ENCODE measurements around the gene ZDHHC19.
"Not testable (repeated sequence)": the region's sequence is repeated elsewhere in the genome, so short reads cannot be mapped to it uniquely, and the experiment has no call there.

ZDHHC19 gene

DNA sequence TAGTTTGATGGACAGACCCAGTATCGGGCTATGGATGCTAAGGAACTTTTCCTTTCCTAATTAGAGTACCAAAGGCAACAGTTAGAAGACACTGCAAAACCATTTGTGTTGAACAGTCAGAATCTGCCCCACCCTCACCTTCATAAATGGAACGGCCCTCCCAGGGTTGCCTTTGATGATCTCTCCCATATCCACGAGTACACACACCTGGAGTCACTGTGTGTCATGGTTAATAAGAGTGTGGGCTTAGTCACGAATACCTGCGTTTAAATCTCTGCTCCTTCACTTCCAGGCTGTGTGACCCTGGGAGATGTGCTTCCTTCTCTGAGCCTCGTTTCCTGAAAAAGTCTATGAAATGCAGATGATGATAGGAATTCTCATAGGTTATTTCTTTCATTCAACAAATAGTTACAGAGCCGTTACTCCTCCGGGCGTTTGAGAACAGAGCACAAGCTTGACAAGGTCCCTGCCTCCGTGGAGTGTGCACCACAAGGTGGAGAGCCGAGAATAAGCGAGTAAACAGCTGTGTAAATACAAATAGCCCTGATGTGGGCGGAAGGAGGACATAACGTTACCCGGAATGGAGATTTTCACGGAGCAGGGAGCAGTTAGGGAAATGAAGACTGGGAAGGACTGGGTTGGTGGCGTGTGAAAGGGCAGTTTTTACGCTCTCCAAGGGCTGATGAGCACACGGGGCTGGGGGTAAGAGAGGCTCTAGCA lies 11.8 kb upstream of the ZDHHC19 start:
- DNase-seq = no peak

DNA sequence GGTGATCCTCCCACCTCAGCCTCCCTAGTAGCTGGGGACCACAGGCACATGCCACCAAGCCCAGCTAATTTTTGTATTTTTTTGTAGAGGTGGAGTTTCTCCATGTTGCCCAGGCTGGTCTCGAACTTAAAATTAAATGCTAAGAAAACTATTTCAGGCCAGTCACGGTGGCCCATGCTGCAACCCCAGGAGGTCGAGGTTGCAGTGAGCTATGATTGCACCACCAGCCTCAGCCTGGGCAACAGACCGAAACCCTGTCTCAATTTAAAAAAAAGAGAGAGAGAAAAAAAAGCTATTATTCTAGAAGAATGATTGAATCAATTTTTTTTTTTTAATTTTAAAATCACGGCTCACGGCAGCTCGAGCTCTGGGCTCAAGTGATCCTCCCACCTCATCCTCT lies 9.8 kb upstream of the ZDHHC19 start:
- DNase-seq = no peak

DNA sequence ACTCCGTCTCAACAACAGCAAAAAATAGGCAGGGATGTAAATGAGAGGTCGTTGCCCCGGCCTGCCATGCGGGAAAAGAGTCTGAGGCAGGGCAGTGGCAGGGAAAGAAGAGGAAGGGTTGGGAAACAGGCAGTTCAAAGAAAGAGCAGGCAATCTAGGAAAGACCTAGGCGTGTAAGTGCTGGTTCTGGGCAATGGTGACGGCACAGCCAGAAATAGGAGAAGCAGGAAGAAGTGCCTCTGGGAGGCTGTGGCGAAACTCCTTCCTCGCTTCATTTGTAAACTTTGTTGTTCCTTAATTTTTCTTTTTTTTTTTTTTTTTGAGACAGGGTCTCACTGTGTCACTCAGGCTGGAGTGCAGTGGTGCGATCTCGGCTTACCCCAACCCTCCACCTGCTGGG lies 9.4 kb upstream of the ZDHHC19 start:
- DNase-seq = no peak

DNA sequence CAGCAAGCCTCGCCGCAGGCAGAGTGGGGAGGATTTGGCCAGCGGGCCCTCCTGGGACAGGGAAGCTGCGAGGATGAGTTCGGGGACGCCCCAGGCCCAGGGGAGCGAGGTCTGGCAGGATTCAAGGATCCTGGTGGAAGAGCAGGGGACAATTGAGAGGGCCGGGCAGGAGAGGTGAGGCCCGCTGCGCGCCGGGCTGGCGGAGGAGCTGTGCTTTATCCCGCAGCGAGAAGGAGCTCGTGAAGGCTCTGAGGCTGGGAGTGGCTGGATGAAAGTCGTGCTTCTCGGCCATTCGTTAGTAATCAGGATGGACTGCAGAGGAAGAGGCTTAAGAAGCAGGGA lies 8.7 kb upstream of the ZDHHC19 start:
- DNase-seq = no peak

DNA sequence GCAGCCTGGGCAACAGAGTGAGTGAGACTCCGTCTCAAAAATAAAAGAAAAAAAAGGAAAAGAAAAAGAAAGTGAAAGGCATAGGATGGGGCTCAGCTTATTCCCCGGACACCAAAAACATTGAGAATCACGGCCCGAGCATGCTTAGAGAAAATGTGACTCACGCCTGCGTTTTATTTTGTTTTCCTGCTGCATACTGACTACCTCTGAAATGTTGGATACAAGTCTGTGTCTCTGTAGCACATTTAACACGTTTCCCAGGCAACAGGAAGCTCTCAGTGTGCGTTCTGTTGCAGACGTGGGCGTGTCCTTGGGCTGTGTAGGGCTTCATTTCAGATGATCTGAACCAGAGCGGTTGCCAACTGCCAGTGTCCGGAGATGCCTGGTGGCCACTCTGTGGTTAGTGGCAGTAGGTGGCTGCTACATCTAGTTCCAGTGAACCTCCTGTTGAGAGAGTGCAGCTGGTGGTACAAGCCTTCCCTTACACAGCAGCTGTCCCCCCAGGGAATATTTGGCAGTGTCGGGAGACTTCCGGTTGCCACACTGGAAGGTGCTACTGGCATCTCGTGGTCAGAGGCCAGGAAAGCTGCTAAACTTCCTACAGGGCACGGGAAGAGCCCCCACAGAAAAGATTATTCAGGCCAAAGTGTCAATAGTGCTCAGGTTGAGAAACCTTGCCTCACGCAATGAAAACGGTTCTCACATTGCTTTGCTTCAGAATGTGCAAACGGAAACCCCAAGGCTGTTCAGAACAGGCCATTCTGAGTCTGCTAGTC lies 8.2 kb upstream of the ZDHHC19 start:
- DNase-seq = peak; percentile 73

DNA sequence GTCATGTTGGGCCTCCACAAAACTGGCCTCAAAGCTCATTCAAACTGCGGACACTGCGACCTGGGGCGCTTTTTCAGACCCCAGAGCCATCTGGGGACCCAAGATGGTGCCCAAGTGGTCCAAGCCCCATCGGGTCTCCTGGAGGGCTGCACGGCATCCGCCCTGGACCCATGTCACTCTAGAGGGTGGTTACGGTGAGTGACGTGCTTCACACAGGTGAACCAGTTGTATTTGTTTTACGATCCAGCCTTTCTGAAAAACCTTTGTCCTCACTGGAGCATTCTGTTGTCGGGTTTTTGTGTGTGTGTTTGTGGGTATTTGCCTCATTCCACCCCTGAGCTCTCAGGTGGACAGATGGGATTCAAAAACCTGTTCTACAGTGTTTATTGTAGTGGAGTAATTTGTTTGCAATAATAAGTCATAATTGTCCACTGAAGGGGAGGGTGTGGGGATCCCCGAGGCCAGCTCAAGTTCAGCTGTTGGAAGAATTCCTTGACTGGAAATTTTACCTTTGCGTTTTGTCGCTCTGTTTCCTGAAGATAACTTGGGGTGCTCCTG lies 7.0 kb upstream of the ZDHHC19 start:
- no peak for DNase-seq

DNA sequence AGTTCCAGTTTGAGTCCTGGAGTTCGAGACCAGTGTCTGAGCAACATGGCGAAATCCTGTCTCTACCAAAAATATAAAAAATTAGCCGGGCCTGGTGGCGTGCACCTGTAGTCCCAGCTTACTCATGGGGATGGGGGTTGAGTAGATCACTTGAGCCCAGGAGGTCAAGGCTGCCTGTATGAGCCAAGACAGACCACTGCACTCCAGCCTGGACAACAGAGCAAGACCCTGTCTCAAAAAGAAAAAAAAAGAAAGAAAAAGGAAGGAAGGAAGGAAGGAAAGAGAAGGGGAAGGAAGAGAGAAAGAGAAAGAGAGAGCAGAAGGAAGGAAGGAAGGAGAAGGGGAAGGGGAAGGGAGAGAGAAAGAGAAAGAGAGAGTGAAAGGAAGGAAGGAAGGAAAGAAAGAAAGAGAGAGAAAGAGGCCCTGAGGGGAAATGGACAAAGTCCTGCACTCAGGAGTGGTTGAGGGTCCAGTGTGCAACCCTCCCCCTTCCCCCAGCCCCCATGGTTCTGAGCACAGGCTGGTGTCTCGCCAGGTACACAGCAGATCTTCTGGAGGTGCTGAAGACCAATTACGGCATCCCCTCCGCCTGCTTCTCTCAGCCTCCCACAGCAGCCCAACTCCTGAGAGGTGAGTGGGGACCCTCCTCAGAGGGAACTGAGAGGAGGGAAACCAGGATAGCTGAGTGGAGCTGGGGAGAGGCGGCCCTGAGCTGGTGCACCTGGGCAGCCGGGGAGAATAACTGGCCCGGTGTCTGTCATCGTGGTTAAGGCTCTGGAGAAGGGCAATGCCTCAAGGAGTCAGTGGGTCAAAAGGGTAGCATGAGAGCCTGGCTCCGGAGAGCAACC lies 6.3 kb upstream of the ZDHHC19 start:
- DNase-seq = no peak

DNA sequence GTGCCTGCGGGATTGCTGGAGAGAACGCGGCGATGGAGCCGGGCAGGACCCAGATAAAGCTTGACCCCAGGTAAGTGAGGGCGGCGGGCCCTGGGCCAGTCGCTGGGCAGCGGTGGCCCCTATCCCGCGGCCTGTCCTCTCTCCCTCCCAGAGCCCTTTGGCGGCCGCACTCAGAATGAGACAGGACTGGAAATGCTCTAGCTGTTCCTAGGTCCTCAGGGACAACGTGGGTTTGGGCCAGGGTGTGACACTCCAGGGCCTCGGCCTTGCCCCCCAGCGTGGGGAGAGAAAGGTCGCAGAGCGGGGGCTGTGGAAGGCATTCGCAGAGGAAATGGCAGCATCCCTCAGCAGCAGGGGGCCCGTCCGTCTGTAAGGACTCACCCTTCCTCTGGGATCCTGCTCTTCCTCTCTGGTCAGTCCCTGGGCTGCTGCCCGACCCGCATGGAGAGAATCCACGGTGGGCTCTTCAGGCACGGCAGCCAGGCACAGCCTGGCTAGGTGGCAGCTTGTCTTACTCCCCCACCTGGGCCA lies 5.5 kb upstream of the ZDHHC19 start:
- DNase-seq = no peak

DNA sequence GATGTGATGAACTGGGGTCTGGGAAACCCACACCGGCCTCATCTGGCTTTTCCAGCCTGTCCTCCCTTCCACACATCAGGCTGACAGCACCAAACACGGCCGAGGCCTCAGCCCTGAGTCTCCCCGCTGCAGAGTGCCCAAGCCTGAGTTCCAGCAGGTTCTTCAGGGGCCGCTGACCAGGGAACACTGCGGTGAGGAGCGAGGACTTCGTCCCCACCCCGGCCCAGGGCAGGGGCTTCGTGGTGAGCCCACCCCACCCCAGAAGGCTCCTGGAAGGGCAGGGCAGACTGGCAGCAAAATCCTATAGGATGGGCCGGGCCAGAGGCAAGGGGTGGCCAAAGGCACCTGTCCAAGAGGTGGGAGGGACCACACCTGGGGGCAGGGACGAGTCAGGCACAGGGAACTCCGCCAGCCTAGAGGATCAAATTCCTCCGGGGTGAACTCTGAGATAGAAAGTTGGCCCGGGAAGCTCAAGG lies 4.9 kb upstream of the ZDHHC19 start, which contains the start of gene SLC51A:
SLC51A (plus strand) TSS at position 446 of the 476 bp plus-strand sequence. CDS start 179 bp downstream, outside the sequence.
- no peak for DNase-seq

DNA sequence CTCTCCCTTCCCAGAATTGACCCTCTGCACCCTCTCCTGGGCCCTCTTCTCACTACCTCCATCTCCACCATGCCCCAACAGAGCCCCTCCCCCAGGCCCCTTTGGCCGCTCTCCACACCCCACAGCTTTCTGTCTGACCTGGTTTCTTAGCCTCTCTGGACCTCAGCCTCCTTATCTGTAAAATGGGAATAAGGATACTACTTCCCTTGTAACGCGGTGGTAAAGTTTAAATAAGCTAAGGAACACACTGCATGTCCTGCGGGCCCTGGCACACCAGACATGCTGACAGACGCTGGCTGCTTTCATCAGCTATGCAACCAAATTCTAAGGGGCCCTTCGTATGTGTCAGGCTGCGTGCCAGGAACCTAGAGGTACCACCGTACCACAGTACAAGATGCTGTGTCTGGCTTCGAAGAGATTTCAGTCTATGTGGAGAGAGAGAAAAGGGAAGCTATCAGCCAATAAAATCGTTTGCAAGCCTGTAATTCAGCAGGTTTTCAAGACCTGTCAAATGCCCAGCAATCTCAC lies 4.4 kb upstream of the ZDHHC19 start:
- DNase-seq = no peak

DNA sequence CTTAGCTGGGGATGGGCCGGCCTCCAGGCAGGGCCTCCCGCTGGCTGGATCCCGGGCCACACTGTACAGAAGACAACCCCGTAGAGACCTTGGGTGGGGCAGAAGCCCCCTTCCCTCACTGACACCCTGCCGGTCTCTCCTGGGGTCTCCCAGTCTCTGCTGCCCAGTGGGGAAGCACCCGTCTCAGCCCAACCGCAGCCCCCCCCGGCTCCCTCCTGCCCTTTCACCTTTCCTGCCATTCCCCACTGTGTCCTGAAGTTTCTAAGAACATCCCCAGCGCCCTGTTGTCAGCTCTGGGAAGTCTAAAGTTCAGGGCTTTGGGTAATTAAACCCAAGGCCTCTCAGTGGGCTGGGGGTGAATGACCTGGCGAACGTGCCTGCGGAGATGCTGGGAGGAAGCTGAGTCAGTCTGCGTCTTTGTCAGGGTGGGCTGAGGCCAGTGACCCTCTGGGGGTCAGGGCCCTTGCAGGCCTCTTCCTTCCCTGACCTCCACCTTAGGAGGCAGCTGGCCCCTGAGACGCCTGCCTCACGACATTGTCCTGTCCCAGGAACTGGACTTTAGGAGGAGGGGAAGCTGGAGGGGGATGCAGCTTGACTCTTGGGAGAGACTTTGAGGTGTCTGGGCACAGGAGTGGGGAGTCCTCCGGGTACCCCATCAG lies 3.7 kb upstream of the ZDHHC19 start:
- no peak for DNase-seq

DNA sequence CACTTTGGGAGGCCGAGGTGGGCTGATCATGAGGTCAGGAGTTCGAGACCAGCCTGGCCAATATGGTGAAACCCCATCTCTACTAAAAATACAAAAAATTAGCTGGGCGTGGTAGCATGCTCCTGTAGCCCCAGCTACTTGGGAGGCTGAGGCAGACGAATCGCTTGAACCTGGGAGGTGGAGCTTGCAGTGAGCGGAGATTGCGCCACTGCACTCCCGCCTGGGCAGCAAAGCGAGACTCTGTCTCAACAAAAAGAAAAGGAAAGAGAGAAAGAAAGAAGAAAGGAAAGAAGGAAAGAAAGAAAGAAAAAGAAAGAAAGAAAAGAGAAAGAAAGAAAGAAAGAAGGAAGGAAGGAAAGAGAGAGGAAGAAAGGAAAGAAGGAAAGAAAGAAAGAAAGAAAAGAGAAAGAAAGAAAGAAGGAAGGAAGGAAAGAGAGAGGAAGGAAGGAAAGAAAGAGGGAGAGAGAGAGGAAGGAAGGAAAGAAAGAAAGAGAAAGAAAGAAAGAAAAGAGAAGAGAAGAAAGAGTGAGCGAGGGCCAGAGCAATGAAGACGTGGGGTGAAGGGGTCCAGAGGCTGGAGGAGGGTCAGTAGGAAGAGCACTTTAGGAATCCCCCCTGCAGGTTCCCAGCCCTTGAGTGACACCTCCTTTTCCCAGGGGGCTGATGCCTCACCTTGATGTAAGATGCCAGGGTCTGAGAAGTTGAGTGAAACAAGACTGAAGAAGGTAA lies 1.1 kb downstream of the ZDHHC19 start:
- DNase-seq = not testable (repeated sequence)

DNA sequence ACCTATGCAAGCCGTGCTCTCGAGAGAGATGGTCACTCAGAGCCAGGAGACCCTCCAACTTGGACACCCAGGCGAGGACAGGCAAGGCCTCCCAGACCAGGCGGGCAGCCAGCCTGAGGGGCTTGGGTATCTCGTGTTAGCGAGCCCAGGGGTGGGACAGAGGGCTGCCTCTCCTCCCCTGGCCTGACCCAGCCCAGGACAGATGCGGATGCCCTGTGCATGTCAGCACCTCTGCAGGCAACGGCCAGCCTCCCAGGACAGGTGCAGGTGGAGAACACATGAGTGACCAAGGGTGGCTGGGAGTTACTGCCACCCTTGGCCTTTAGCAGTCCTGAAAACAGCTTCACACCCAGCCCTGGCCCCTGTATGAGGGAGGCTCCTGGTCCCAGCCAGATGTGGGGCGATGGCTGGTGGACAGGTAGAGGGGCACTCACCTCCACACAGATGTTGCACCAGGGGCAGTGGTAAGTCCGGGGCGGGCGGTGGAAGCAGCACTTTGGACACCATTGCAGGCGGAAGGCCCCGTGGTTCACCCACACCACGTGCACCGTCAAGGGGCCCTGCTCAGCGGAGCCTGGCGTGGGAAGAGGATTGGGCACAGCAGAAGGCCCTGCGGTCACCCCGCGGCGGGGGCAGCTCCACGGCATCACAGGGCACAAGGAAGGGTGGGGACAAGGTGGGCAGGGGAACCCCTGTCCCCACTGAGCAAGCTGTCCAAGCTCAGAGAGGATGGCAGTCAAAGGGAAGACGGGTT lies 2.1 kb downstream of the ZDHHC19 start:
- DNase-seq = no peak

DNA sequence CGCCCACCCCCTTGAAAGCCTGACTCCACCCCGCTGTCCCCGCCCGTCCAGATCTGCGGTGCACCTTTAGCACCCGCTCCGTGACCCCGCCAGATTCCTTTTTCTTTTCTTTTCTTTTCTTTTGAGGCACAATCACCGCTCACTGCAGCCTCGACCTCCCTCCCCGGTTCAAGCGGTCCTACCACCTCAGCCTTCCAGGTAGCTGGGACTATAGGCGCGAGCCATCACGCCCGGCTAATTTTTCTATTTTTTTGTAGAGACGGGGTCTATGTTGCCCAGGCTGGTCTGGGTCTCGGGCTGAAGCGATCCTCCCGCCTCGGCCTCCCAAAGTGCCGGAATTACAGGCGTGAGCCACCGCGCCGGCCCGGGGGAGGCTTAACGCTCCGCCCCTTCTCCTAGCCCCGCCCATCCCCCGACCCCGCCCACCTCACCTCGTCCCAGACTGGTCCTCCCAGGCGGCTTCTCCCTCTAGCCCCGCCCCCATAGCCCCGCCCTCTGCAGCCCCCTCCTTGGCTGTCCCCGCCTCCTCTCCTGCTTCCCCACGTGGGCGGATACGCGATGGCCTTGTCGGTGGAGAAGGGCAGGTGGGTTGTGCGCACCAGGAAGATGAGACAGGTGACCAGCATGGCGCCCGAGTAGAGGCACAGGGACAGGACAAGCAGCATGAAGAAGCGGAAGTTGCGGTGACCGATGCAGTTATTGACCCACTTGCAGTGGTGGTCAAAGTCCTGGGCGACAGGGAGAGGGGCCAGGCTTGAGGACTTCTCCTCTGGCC lies 3.2 kb downstream of the ZDHHC19 start:
- peak; percentile 77 for DNase-seq

DNA sequence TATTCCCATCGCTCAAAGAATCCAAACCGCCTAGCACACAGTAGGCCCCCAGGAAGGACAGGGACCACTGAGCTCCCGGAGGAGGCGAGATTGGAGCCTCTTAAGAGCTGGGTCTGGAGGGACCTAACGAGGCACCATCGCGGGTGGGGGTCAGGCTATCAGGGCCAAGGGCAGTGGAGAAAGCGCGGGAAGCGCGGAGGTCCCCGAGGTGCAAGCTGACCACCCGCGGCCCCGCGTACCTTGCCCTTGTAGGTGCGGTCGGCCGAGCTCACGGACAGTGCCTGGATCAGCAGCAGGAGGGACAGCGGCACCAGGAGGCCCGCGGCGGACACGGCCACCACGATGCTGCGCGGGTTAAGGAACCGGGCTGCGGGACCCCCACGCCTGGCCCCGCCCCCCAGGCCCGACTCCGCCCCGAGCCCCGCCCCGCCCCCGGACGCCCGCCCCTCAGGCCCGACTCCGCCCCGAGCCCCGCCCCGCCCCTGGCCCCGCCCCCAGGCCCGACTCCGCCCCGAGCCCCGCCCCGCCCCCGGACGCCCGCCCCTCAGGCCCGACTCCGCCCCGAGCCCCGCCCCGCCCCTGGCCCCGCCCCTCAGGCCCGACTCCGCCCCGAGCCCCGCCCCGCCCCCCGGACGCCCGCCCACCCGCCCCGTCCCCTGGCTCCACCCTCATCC lies 3.9 kb downstream of the ZDHHC19 start:
- no peak for DNase-seq

DNA sequence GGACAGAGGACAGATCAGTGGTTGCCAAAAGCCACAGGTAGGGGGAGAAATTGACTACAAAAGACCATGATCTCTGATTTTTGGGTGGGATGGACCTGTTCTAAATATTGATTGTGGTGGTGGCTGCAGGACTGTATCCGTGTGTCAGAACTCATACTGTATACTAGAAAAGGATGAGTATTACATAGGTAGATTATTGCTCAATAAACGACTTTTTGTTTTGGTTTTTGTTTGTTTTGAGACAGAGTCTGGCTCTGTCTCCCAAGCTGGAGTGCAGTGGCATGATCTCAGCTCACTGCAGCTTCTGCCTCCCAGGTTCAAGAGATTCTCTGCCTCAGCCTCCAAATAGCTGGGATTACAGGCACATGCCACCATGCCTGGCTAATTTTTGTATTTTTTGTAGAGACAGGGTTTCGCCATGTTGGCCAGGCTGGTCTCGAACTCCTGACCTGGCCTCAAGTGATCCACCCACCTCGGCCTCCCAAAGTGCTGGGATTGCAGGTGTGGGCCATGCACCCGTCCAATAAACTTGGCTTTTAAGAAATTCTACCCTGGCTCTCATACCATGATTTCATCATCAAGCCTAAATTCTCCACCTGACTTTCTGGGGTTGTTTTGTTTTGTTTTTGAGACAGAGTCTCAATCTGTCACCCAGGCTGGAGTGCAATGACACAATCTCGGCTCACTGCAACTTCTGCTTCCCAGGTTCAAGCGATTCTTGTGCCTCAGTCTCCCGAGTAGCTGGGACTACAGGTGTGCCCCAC lies 5.6 kb downstream of the ZDHHC19 start:
- DNase-seq = not testable (repeated sequence)

DNA sequence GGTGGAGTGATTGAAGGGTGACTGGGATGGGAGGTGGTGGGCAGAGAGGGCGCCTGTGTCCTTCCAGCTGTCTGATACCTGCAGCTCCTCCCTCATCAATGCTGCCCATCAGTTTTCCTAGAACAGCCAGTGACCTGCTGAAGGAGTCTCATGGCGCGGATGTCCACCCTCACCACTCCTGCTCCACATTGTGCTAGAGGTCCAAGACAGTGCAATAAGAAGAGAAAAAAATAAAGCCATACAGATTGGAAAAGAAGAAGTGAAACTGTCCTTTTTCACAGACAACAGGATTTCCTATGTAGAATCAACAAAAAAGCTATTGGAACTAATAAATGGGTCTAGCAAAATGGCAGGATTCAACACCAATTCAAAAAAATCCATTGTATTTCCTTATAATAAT lies 7.4 kb downstream of the ZDHHC19 start:
- DNase-seq = no peak

DNA sequence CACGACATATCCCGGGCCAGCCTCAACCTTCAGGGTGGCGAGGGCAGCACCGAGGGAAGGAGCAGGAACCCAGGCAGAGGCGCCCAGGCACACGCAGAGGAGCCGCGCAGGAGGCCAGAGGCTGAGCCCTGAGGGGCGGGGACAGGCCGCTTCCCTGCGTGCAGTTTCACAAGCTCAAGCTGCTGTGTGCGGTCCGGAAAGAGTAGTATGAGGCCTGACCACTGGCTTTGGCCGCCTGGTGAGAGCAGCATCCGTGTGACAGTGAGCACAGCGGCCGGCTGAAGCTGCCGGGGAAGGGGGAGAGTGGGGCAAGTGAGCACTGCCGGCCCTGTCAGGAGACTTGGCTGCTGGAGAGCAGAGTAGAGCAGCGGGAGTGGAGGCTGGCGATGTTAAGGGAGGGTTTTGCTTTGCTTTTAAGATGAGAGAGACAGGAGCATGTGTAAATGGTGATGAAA lies 8.7 kb downstream of the ZDHHC19 start:
- no peak for DNase-seq
